Measurements from ENCODE around the gene CFP.
A peak's percentile ranks its signal among the peaks of the same experiment; 100 is the strongest.

CFP gene

DNA sequence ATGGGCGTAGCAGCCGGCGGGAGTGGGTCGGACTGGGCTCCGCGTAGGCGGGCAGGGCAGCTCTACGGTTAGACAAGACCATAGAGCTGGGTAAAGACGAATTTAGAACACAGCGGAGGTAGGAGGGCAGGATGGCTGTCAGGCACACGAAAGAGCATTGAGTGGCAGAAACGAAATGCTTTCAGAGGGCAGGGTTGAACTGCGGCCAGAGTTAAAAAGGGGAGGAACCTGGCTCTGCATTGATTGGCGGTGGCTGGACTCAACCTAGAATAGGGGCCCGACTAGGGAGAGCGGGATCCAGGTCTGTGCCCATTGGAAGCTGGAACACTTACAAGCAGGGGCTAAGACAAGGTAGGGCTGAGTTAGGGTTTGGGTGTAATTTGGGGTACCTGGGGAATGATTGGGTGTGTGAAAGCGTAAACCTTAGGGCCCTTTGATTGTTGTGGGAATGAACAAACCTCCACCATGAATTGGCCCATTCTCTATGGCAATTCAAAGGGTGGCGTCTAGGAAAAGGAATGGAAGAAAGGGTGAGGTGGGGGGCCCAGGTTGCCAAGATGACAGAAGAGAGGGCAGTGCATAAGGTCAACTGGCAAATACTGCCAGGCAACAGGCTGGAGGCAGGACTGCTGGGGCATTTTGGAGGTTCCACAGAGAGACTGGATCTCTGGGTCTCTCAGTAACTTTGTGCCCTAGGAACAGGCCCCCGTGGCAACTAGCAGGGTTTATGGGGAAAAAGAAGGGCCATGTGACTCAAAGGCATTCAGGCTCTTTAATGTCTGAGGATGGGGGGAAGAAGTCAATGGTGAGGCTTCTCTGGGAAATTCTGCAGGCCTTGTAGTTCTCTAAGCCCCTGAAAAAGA lies 21.5 kb upstream of the CFP start:
- Histone ChIP-seq H3K27me3 (ENCODE audit: insufficient read depth, low read length) (no peaks in the 10 kb centered on the region), H3K36me3 (ENCODE audit: insufficient read depth, low read length) (peaks cover 29% of the 10 kb centered on the region), H3K4me3 (ENCODE audit: low read length) (peak overlapping the region; percentile 64), H3K9me3 (ENCODE audit: insufficient read depth, low read depth, low read length) (no peaks in the 10 kb centered on the region), H3K4me1 (ENCODE audit: insufficient read depth, low read length) (no peaks in the 10 kb centered on the region), H3K27ac (ENCODE audit: low read depth, low read length) (peak overlapping the region; percentile 69; the same call in 1 of the 2 replicates), H3K9ac (ENCODE audit: low read depth, low read length) (peak overlapping the region; percentile 50)
- 16% methylated on average over 19 of the region's 19 CpGs for WGBS

DNA sequence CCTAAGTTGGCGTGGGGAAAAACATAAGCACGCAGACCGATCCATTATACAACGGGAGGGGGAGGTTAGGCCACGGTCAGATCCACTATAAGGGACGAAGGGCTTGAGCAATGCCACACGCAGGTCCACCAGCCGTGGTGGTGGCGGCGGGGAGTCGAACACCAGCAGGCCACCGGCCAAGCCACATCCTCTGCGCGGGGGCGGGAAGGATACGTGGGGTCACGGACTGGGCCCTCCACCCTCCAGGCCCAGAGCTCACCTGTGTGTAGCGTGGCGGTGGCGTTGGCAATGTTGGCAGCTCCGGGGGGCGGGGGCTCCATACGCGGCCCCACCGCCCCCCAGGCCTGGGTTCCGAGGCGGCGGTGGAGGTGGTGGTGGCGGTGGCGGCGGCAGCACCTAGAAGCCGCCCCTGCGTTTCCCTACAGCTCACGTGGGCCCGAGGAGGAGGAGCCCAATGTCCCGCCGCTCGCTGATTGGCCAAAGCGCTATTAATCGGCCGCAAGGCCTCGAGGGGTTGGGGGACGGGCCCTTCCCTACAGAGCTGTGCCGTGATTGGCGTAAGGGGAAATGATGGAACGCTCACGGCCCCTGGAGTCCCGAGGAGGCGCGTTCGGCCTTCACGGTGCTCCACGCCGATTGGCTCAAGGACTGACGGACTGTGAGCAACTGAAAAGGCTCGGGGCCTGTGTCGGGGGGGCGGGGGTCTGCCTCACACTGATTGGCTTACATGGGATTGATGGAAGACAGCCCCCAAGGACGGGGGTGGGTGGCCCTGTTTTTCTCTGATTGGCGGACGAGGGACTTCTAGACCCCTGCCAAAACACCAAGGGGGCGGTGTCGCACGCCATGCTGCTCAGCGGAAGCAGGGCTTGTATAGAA lies 20.7 kb upstream of the CFP start, which contains the start of gene ELK1:
Gene ELK1 (minus strand): TSS at position 400 of the 879 bp plus-strand sequence. CDS start 9,122 bp downstream, outside the sequence.
- peak within 1 kb of the TSS; percentile 74 for H3K4me3 ChIP-seq (ENCODE audit: low read length)
- no peaks in the 10 kb centered on the region for H3K4me1 ChIP-seq (ENCODE audit: insufficient read depth, low read length)
- peak within 1 kb of the TSS; percentile 69; the same call in 1 of the 2 replicates for H3K27ac ChIP-seq (ENCODE audit: low read depth, low read length)
- no peaks in the 10 kb centered on the region for H3K9me3 ChIP-seq (ENCODE audit: insufficient read depth, low read depth, low read length)
- H3K36me3 ChIP-seq (ENCODE audit: insufficient read depth, low read length): peaks cover 21% of the 10 kb centered on the region
- H3K27me3 ChIP-seq (ENCODE audit: insufficient read depth, low read length): no peaks in the 10 kb centered on the region
- peak within 1 kb of the TSS; percentile 84 for H3K9ac ChIP-seq (ENCODE audit: low read depth, low read length)
- WGBS: under 1% methylated on average over 56 of the region's 65 CpGs

GRCh38 chrX:47649781-47650163 lies 20.0 kb upstream of the CFP start:
- Histone ChIP-seq H3K27ac (ENCODE audit: low read depth, low read length) (no peak overlapping the region), H3K4me3 (ENCODE audit: low read length) (peak overlapping the region; percentile 74), H3K27me3 (ENCODE audit: insufficient read depth, low read length) (no peaks in the 10 kb centered on the region), H3K9me3 (ENCODE audit: insufficient read depth, low read depth, low read length) (no peaks in the 10 kb centered on the region), H3K9ac (ENCODE audit: low read depth, low read length) (peak overlapping the region; percentile 84; the same call in 1 of the 2 replicates), H3K36me3 (ENCODE audit: insufficient read depth, low read length) (peaks cover 19% of the 10 kb centered on the region), H3K4me1 (ENCODE audit: insufficient read depth, low read length) (no peaks in the 10 kb centered on the region)
- 2% methylated on average over 5 of the region's 11 CpGs for WGBS

DNA sequence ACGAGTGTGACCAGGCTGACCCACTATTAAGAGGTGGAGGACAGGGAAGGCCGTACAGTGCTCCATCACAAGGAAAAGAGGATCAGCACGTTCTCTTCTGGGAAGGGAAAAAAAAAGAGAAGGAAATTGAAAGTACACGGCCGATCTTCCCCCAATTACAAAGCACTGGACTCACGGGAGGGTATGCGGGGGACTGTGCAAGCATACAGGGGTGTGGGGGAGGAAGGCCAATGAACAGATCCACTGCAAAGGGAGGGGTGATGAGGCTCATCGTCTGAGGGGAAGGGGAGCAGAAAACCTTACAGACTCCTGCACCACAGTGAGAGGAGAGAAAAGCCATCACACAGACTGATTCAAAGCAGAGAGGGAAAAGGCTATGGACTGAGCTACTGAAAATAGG lies 19.5 kb upstream of the CFP start:
- H3K4me1 ChIP-seq (ENCODE audit: insufficient read depth, low read length): no peaks in the 10 kb centered on the region
- 74% methylated on average over 7 of the region's 8 CpGs for WGBS
- peak overlapping the region; percentile 74 for H3K4me3 ChIP-seq (ENCODE audit: low read length)
- H3K27me3 ChIP-seq (ENCODE audit: insufficient read depth, low read length): no peaks in the 10 kb centered on the region
- peaks cover 19% of the 10 kb centered on the region for H3K36me3 ChIP-seq (ENCODE audit: insufficient read depth, low read length)
- no peak overlapping the region for H3K27ac ChIP-seq (ENCODE audit: low read depth, low read length)
- H3K9ac ChIP-seq (ENCODE audit: low read depth, low read length): no peak overlapping the region
- H3K9me3 ChIP-seq (ENCODE audit: insufficient read depth, low read depth, low read length): no peaks in the 10 kb centered on the region

DNA sequence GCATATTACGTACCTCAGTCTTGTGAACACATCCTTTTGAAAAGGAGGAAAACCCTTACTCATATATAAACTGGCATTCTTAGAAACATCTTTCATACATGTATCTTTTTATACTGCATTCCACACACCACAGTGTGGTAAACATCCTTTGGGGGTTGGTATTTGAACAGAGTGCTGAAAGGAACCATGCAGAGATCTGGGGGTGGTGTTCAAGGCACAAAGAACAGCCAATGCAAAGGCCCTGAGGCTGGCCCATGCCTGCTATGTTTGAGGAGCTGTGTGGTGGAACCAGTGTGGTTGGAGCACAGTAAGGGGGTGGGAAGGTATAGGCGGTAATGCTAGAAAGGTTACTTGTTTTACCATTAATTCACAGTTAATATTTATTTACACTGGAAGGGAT lies 18.6 kb upstream of the CFP start:
- Histone ChIP-seq H3K36me3 (ENCODE audit: insufficient read depth, low read length) (peaks cover 15% of the 10 kb centered on the region), H3K9ac (ENCODE audit: low read depth, low read length) (no peak overlapping the region), H3K4me3 (ENCODE audit: low read length) (no peak overlapping the region), H3K4me1 (ENCODE audit: insufficient read depth, low read length) (no peaks in the 10 kb centered on the region), H3K27ac (ENCODE audit: low read depth, low read length) (no peak overlapping the region), H3K9me3 (ENCODE audit: insufficient read depth, low read depth, low read length) (no peaks in the 10 kb centered on the region), H3K27me3 (ENCODE audit: insufficient read depth, low read length) (no peaks in the 10 kb centered on the region)
- WGBS: 100% methylated on average over 1 of the region's 2 CpGs

GRCh38 chrX:47646636-47647035 lies 16.9 kb upstream of the CFP start:
- no peak overlapping the region for H3K27ac ChIP-seq (ENCODE audit: low read depth, low read length)
- H3K27me3 ChIP-seq (ENCODE audit: insufficient read depth, low read length): no peaks in the 10 kb centered on the region
- no peak overlapping the region for H3K4me3 ChIP-seq (ENCODE audit: low read length)
- H3K36me3 ChIP-seq (ENCODE audit: insufficient read depth, low read length): peaks cover 13% of the 10 kb centered on the region; the same call in 1 of the 2 replicates
- WGBS: 89% methylated on average over 6 of the region's 6 CpGs
- no peaks in the 10 kb centered on the region for H3K4me1 ChIP-seq (ENCODE audit: insufficient read depth, low read length)
- H3K9ac ChIP-seq (ENCODE audit: low read depth, low read length): no peak overlapping the region
- no peaks in the 10 kb centered on the region for H3K9me3 ChIP-seq (ENCODE audit: insufficient read depth, low read depth, low read length)

- H3K27me3 ChIP-seq (ENCODE audit: insufficient read depth, low read length): no peaks in the 10 kb centered on the region
- H3K27ac ChIP-seq (ENCODE audit: low read depth, low read length): no peak overlapping the region
- no peaks in the 10 kb centered on the region for H3K9me3 ChIP-seq (ENCODE audit: insufficient read depth, low read depth, low read length)
- H3K9ac ChIP-seq (ENCODE audit: low read depth, low read length): no peak overlapping the region
- H3K4me3 ChIP-seq (ENCODE audit: low read length): no peak overlapping the region
- no peaks in the 10 kb centered on the region for H3K4me1 ChIP-seq (ENCODE audit: insufficient read depth, low read length)
- WGBS: 86% methylated on average over 10 of the region's 10 CpGs
- peaks cover 24% of the 10 kb centered on the region for H3K36me3 ChIP-seq (ENCODE audit: insufficient read depth, low read length)
These were observed 15.8 kb upstream of the CFP start for GRCh38 chrX:47645530-47645929.

GRCh38 chrX:47644557-47645091 lies 14.9 kb upstream of the CFP start:
- 70% methylated on average over 12 of the region's 12 CpGs for whole genome bisulfite sequencing
- H3K9me3 ChIP-seq (ENCODE audit: insufficient read depth, low read depth, low read length): no peaks in the 10 kb centered on the region; the same call in 1 of the 2 replicates
- H3K27ac ChIP-seq (ENCODE audit: low read depth, low read length): no peak overlapping the region
- no peak overlapping the region for H3K9ac ChIP-seq (ENCODE audit: low read depth, low read length)
- H3K4me3 ChIP-seq (ENCODE audit: low read length): no peak overlapping the region
- peaks cover 33% of the 10 kb centered on the region for H3K36me3 ChIP-seq (ENCODE audit: insufficient read depth, low read length)
- H3K27me3 ChIP-seq (ENCODE audit: insufficient read depth, low read length): no peaks in the 10 kb centered on the region
- no peaks in the 10 kb centered on the region for H3K4me1 ChIP-seq (ENCODE audit: insufficient read depth, low read length)

DNA sequence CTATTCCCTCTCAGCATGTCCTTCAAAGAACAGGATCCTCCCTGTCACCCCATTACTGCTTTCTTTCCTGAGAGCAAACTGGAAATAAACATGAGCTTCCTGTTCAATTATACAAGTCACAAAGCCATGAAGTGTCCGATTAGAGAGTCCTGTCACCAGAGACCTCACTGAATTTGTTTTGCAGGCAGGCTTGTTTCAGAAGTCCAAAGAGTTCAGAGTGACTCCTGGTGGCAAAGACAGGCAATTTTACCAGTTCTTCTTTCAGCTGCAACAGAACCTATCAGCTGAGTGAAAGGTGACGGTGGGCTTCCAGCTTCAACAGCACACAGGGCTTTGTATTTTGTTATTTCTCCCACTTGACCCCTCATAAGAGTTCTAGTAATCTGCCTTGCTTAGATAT lies 14.2 kb upstream of the CFP start:
- Histone ChIP-seq H3K4me1 (ENCODE audit: insufficient read depth, low read length) (no peaks in the 10 kb centered on the region), H3K4me3 (ENCODE audit: low read length) (no peak overlapping the region), H3K36me3 (ENCODE audit: insufficient read depth, low read length) (peaks cover 39% of the 10 kb centered on the region), H3K27ac (ENCODE audit: low read depth, low read length) (no peak overlapping the region), H3K9ac (ENCODE audit: low read depth, low read length) (no peak overlapping the region), H3K27me3 (ENCODE audit: insufficient read depth, low read length) (no peaks in the 10 kb centered on the region), H3K9me3 (ENCODE audit: insufficient read depth, low read depth, low read length) (no peaks in the 10 kb centered on the region; the same call in 1 of the 2 replicates)
- WGBS: 77% methylated on average over 2 of the region's 2 CpGs

- H3K27ac ChIP-seq (ENCODE audit: low read depth, low read length): no peak overlapping the region
- H3K36me3 ChIP-seq (ENCODE audit: insufficient read depth, low read length): peaks cover 66% of the 10 kb centered on the region
- no peak overlapping the region for H3K9ac ChIP-seq (ENCODE audit: low read depth, low read length)
- H3K27me3 ChIP-seq (ENCODE audit: insufficient read depth, low read length): no peaks in the 10 kb centered on the region
- WGBS: 92% methylated on average over 14 of the region's 14 CpGs
- no peaks in the 10 kb centered on the region for H3K4me1 ChIP-seq (ENCODE audit: insufficient read depth, low read length)
- H3K9me3 ChIP-seq (ENCODE audit: insufficient read depth, low read depth, low read length): no peaks in the 10 kb centered on the region; the same call in 1 of the 2 replicates
- no peak overlapping the region for H3K4me3 ChIP-seq (ENCODE audit: low read length)
These were observed 9.1 kb upstream of the CFP start for GRCh38 chrX:47638816-47639215.
